H1 (cell line): ENCODE measurements around the gene ORC3.

Experiments used
- CHD2 ChIP-seq: IDR thresholded peaks from 2 replicates; pipeline ENCODE4 v1.6.1; 2012; ENCODE audit warnings: low read length, improper control_type of control experiment
- NRF1 ChIP-seq: IDR thresholded peaks from 2 replicates; pipeline ENCODE4 v1.6.1; 2011; ENCODE audit warnings: mild to moderate bottlenecking, low read depth, low read length, improper control_type of control experiment
- POLR2AphosphoS5 ChIP-seq: IDR thresholded peaks from 2 replicates; pipeline ENCODE4 v1.6.1; 2011; ENCODE audit warnings: low read depth, low read length
- RAD21 ChIP-seq, 2 experiments: IDR thresholded peaks in 1 of 2; conservative IDR thresholded peaks in 1 of 2; 2 replicates each; pipeline ENCODE4 v1.6.1; 2011; ENCODE audit warnings: low read depth in 2 of 2, low read length in 2 of 2, improper control_type of control experiment in 1 of 2, inconsistent platforms in 1 of 2, mild to moderate bottlenecking in 1 of 2, moderate library complexity in 1 of 2
- RNF2 ChIP-seq: fragments of 200-900, 300-1000 bp; sonication (generic); IDR thresholded peaks from 2 replicates; pipeline ENCODE4 v1.7.1; 2016; ENCODE audit warnings: borderline replicate concordance, low read depth, mild to moderate bottlenecking, antibody characterized with exemption, low read length; ENCODE audit not compliant: poor library complexity, severe bottlenecking; ENCODE audit errors: missing control alignments
- TF ChIP-seq, protein P1 (sequence below), 3 experiments: IDR thresholded peaks; 1 replicate in 2 of 3; 2 replicates in 1 of 3; pipeline versions ENCODE4 v1.5.1 to v1.6.1; 2011; ENCODE audit warnings: low read length in 3 of 3, mild to moderate bottlenecking in 3 of 3, inconsistent platforms in 2 of 3, low read depth in 1 of 3, moderate library complexity in 1 of 3; ENCODE audit not compliant: insufficient read depth in 1 of 3; ENCODE audit errors: control extremely low read depth in 1 of 3

DNA sequence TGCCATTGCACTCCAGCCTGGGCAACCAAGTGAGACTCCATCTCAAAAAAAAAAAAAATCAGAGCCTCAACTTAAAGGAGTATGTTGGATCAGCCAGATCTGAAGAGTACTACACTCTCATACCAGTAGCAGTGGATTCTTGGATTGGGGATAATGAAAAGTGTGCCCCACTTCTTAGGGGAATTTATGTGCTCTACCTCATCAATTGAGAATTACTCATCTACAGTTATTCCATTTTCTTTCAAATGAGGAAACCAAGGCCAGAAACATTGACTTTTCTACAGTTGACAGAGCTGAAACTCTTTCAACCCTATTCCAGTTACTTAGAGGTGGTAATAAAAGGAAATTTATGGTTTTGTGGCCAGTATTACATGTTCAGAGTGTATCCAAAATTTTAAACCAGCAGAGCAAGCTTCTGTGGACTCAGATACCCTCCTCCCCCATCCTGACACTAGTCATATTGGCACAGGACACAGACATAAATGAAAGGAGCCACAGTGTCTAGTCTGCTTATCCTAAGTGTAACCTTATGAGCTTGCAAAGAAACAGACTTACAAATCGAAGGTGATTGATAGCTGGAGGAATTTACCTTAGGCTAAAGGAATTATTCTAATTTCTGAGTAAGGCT lies 51.2 kb downstream of the ORC3 start:
- no peak for TF ChIP-seq RAD21 (IDR thresholded peaks at IDR 0.05 in 1 of 2, conservative IDR thresholded peaks at IDR 0.05 in 1 of 2; ENCODE audit: low read depth in 2 of 2, low read length in 2 of 2)
- no peak for TF ChIP-seq NRF1
- TF ChIP-seq RNF2 = no peak
- TF ChIP-seq, protein P1, sequence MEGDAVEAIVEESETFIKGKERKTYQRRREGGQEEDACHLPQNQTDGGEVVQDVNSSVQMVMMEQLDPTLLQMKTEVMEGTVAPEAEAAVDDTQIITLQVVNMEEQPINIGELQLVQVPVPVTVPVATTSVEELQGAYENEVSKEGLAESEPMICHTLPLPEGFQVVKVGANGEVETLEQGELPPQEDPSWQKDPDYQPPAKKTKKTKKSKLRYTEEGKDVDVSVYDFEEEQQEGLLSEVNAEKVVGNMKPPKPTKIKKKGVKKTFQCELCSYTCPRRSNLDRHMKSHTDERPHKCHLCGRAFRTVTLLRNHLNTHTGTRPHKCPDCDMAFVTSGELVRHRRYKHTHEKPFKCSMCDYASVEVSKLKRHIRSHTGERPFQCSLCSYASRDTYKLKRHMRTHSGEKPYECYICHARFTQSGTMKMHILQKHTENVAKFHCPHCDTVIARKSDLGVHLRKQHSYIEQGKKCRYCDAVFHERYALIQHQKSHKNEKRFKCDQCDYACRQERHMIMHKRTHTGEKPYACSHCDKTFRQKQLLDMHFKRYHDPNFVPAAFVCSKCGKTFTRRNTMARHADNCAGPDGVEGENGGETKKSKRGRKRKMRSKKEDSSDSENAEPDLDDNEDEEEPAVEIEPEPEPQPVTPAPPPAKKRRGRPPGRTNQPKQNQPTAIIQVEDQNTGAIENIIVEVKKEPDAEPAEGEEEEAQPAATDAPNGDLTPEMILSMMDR (IDR thresholded peaks at IDR 0.05; ENCODE audit: control extremely low read depth in 1 of 3, insufficient read depth in 1 of 3, low read depth in 1 of 3, low read length in 3 of 3) = no peak
- no peak for TF ChIP-seq CHD2
- no peak for TF ChIP-seq POLR2AphosphoS5
